SHP77 treated with DMSO at 0.1 percent for 48 hours (cell line): Measurements from ENCODE around the gene MOB2.

Experiments used
- DNase-seq: peaks from one replicate; lab custom pipeline; 2025; lab: John Stamatoyannopoulos, UW

Gene MOB2

GRCh38 chr11:1504138-1504537 lies 17.6 kb upstream of the MOB2 start:
- DNase-seq = no peak

- DNase-seq = no peak
Measured at GRCh38 chr11:1503708-1504104, 17.1 kb upstream of the MOB2 start.

- no peak for DNase-seq
Measured at GRCh38 chr11:1502954-1503707, 16.6 kb upstream of the MOB2 start.

GRCh38 chr11:1502168-1502953 lies 15.8 kb upstream of the MOB2 start:
- DNase-seq = no peak

GRCh38 chr11:1501421-1502167 lies 15.0 kb upstream of the MOB2 start:
- DNase-seq = no peak

GRCh38 chr11:1500466-1501420 lies 14.2 kb upstream of the MOB2 start:
- no peak for DNase-seq

GRCh38 chr11:1499899-1500298 lies 13.3 kb upstream of the MOB2 start:
- no peak for DNase-seq

- DNase-seq = no peak
Measured at GRCh38 chr11:1499261-1499890, 12.8 kb upstream of the MOB2 start.

GRCh38 chr11:1498262-1498661 lies 11.7 kb upstream of the MOB2 start:
- no peak for DNase-seq

GRCh38 chr11:1497600-1497999 lies 11.0 kb upstream of the MOB2 start:
- no peak for DNase-seq

GRCh38 chr11:1496761-1497095 lies 10.1 kb upstream of the MOB2 start:
- no peak for DNase-seq

GRCh38 chr11:1496091-1496760 lies 9.6 kb upstream of the MOB2 start:
- DNase-seq = no peak

GRCh38 chr11:1494650-1495049 lies 8.1 kb upstream of the MOB2 start:
- no peak for DNase-seq

- DNase-seq = no peak
Measured at GRCh38 chr11:1493650-1494244, 7.2 kb upstream of the MOB2 start.

GRCh38 chr11:1491379-1491778 lies 4.8 kb upstream of the MOB2 start:
- DNase-seq = no peak

- no peak for DNase-seq
Measured at GRCh38 chr11:1490651-1491050, 4.1 kb upstream of the MOB2 start.

- no peak for DNase-seq
Measured at GRCh38 chr11:1488575-1489180, 2.1 kb upstream of the MOB2 start.

GRCh38 chr11:1487851-1488574 lies 1.4 kb upstream of the MOB2 start:
- DNase-seq = no peak
